ENCODE results near the gene UXS1. TPM values are rescaled to one million over a fixed set of nuclear protein-coding genes. Genes with fewer than 3 reads are reported as not detected.

Gene UXS1
- total and polyA plus RNA-seq, 2 of the 8 experiments (the other 6 are each of a cell fraction or from before 2014, with no cell fraction given) = 44.5 to 63.4 TPM

DNA sequence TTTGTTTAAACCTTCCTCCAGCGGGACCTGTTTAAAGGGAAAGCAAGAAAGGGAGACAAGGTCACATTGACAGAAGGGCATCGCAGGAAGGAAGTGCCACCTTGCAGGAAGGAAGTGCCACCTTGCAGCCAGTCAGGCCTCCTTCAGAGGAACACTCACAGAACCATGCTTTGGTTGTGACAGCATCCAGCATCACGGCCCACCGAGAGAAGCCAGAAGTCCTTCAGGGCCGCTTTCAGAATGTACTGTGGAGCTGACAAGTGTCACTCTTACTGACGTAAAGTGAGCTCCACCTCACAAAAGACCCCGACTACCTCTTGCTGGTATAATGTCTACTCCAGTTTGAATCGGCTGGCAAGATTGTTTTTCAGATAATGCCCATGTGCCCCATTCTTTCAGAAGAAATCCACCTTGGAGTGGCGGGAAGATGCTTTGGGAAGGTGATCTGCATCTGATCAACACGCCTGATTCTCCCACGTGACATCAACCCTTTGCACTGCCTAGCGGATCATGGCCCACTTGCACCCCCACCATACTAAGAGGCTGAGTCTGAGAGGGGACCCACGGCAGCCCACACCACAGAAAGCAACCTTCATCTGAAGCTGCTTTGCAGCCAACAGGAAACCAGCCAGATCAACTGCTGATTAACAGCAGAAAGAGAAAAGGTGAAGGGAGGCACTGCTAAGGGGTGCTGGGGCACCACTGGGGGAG is 99.8 kb downstream of the UXS1 start (continued):
- TF ChIP-seq CTCF (IDR thresholded peaks at IDR 0.05; ENCODE audit: control extremely low read depth in 1 of 3, insufficient read depth in 1 of 3, low read depth in 1 of 3, low read length in 3 of 3) = no peak
- no peak for TF ChIP-seq KDM1A (IDR thresholded peaks at IDR 0.05; ENCODE audit: borderline replicate concordance, low read length)
- no peak for TF ChIP-seq RFX5 (IDR thresholded peaks at IDR 0.05; ENCODE audit: borderline replicate concordance, low read depth, low read length)
- no peak for TF ChIP-seq RBBP5 (IDR thresholded peaks at IDR 0.05; ENCODE audit: borderline replicate concordance, low read depth, low read length)
- TF ChIP-seq BRCA1 (IDR thresholded peaks at IDR 0.05; ENCODE audit: low read depth, low read length) = no peak
- TF ChIP-seq SAP30 (IDR thresholded peaks at IDR 0.05; ENCODE audit: insufficient read depth, insufficient replicate concordance, low read length) = no peak
- no peak for TF ChIP-seq JUND (IDR thresholded peaks at IDR 0.05; ENCODE audit: low read length)
- no peak for TF ChIP-seq PHF8 (conservative IDR thresholded peaks at IDR 0.05; ENCODE audit: low read depth, low read length)
- TF ChIP-seq SIN3A (conservative IDR thresholded peaks at IDR 0.05 in 1 of 2, IDR thresholded peaks at IDR 0.05 in 1 of 2; ENCODE audit: low read depth in 1 of 2, low read length in 2 of 2) = no peak

Measured in H1 (cell line).